Activated CD8-positive, alpha-beta memory T cell treated with anti-CD3 and anti-CD28 coated beads, Interleukin-2, amount 50 U/mL, for 24 hours (primary cell): Measurements from ENCODE around the gene USH1C.

ENCODE experiments used
- DNase-seq: peaks from one replicate; pipeline ENCODE4 v3.0.0-alpha.2; 2020; ENCODE audit errors: extremely low read depth

The USH1C gene

GRCh38 chr11:17570034-17570433 is 25.8 kb upstream of the USH1C start:
- no peak for DNase-seq

- DNase-seq, result no peak
Measured at GRCh38 chr11:17568944-17569343, 24.7 kb upstream of the USH1C start.

- no peak for DNase-seq
Measured at GRCh38 chr11:17564687-17565042, 20.4 kb upstream of the USH1C start.

- DNase-seq, result no peak
Measured at GRCh38 chr11:17563961-17564686, 19.9 kb upstream of the USH1C start.

GRCh38 chr11:17563231-17563646 is 19.0 kb upstream of the USH1C start:
- no peak for DNase-seq

- DNase-seq, result no peak
Measured at GRCh38 chr11:17561526-17561925, 17.3 kb upstream of the USH1C start.

- DNase-seq, result no peak
Measured at GRCh38 chr11:17561111-17561415, 16.8 kb upstream of the USH1C start.

GRCh38 chr11:17560281-17561110 is 16.3 kb upstream of the USH1C start:
- DNase-seq, result no peak

- no peak for DNase-seq
Measured at GRCh38 chr11:17559341-17560087, 15.3 kb upstream of the USH1C start.

GRCh38 chr11:17558916-17559315 is 14.7 kb upstream of the USH1C start:
- no peak for DNase-seq

- no peak for DNase-seq
Measured at GRCh38 chr11:17558025-17558780, 14.0 kb upstream of the USH1C start.

GRCh38 chr11:17556999-17557398 is 12.8 kb upstream of the USH1C start:
- DNase-seq, result no peak

GRCh38 chr11:17554487-17554886 is 10.3 kb upstream of the USH1C start:
- no peak for DNase-seq

GRCh38 chr11:17553249-17553546 is 9.0 kb upstream of the USH1C start:
- no peak for DNase-seq

GRCh38 chr11:17552392-17553248 is 8.4 kb upstream of the USH1C start:
- DNase-seq, result no peak

- DNase-seq, result no peak
Measured at GRCh38 chr11:17552041-17552355, 7.8 kb upstream of the USH1C start.

GRCh38 chr11:17551347-17552040 is 7.3 kb upstream of the USH1C start:
- DNase-seq, result no peak

GRCh38 chr11:17550450-17551346 is 6.5 kb upstream of the USH1C start:
- DNase-seq, result no peak

- DNase-seq, result no peak
Measured at GRCh38 chr11:17548444-17548843, 4.2 kb upstream of the USH1C start.

- no peak for DNase-seq
Measured at GRCh38 chr11:17547932-17548331, 3.7 kb upstream of the USH1C start.
